HT-29 (cell line): Measurements from ENCODE around the gene MZF1. TPM values are rescaled to one million over a fixed set of nuclear protein-coding genes. Genes with fewer than 3 reads are reported as not detected.

Source experiments
- DNase-seq: peaks from one replicate; pipeline ENCODE4 v3.0.0-alpha.2; 2015; ENCODE audit warnings: low spot score
- total RNA-seq: library from RNA; depleted of rRNA; stranded (reverse); fragments of >200 nt; shearing (Covaris generic); gene quantifications from 2 replicates; pipeline ENCODE4 v1.2.3, GENCODE V29; 2014

The MZF1 gene
- total RNA-seq, 1 experiment from 2014 or later, result 94.8 TPM

GRCh38 chr19:58555920-58556621 is 17.1 kb downstream of the MZF1 start:
- DNase-seq, result no peak

GRCh38 chr19:58555369-58555885 is 17.7 kb downstream of the MZF1 start:
- DNase-seq, result no peak

GRCh38 chr19:58554494-58555368 is 18.4 kb downstream of the MZF1 start, which contains the start of gene CHMP2A:
TSS of gene CHMP2A (minus strand) at chr19:58555105. CDS start at chr19:58554212, 893 bp downstream.
- peak; percentile 99 for DNase-seq

- DNase-seq, result no peak
Observed at GRCh38 chr19:58553799-58554493, 19.2 kb downstream of the MZF1 start.

- no peak for DNase-seq
Observed at GRCh38 chr19:58552655-58553054, 20.5 kb downstream of the MZF1 start.

GRCh38 chr19:58551577-58552471 is 21.3 kb downstream of the MZF1 start:
- DNase-seq, result no peak

- DNase-seq, result no peak
Observed at GRCh38 chr19:58551123-58551497, 22.0 kb downstream of the MZF1 start.

GRCh38 chr19:58550362-58551122 is 22.6 kb downstream of the MZF1 start:
- no peak for DNase-seq

- no peak for DNase-seq
Observed at GRCh38 chr19:58549664-58550361, 23.3 kb downstream of the MZF1 start.

GRCh38 chr19:58548859-58549663 is 24.1 kb downstream of the MZF1 start:
- no peak for DNase-seq

GRCh38 chr19:58547323-58548312 is 25.5 kb downstream of the MZF1 start:
- DNase-seq, result no peak

GRCh38 chr19:58546019-58546530 is 27.1 kb downstream of the MZF1 start:
- no peak for DNase-seq

- DNase-seq, result no peak
Observed at GRCh38 chr19:58545286-58546018, 27.7 kb downstream of the MZF1 start.

GRCh38 chr19:58544591-58545285 is 28.4 kb downstream of the MZF1 start:
- peak; percentile 59 for DNase-seq

- peak; percentile 100 for DNase-seq
Observed at GRCh38 chr19:58543826-58544590, 29.1 kb downstream of the MZF1 start, which contains the start of gene TRIM28. TSS of gene TRIM28 (plus strand) at chr19:58544064. CDS start at chr19:58544758, 694 bp downstream.
